ENCODE data around the gene LPCAT1. TPM values are rescaled to one million over a fixed set of nuclear protein-coding genes. Genes with fewer than 3 reads are reported as not detected.
A peak's percentile ranks its signal among the peaks of the same experiment; 100 is the strongest.
"Not testable (repeated sequence)": the region's sequence is repeated elsewhere in the genome, so short reads cannot be mapped to it uniquely, and the experiment has no call there.

The LPCAT1 gene
- total RNA-seq, 2 experiments from 2014 or later: 31.2 to 34.1 TPM

DNA sequence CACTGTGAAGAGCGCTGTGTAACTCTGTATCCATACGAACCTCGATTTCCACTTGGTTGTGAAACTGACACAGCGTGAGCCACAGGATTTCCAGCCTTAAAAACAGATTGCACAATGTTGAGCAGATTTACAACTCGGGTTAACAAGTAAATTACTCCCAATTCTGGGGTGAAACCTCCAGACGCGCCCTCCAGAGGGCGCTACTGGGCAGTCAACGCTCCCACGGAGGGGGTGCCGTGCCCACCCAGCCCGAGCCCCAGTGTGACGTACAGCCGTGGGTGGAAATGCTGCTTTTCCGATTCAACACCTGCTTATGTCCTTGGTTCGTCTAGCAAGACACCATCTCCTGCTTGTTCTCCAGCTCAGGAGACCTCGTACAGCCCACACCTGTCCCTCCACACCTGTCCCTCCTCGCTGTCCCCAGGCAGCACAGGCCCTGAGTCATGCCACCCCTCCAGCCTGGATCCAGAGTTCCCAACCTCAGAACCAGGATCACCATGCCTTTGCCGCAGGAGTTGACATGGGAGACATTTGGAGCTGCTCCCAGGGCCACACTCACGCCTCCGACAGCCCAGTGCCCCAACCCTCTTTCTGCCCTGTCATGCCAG, 44.1 kb downstream of the LPCAT1 start:
- Mint-ChIP-seq H3K27me3 (ENCODE audit: low read depth) (no peaks in the 10 kb centered on the region), H3K4me1 (ENCODE audit: low read depth) (peaks cover 4% of the 10 kb centered on the region), H3K27ac (no peak overlapping the region), H3K9me3 (no peaks in the 10 kb centered on the region), H3K36me3 (ENCODE audit: low read depth) (peaks cover 8% of the 10 kb centered on the region), H3K4me3 (no peak overlapping the region)
- CTCF ChIA-PET: interaction anchor here (0.6 to 1.9 kb wide), 12 partner anchors 13 to 354 kb away, joined by 3 to 13 read pairs (median 3); no protein-coding TSS in a partner anchor
- peak; percentile 48 for DNase-seq
- intact Hi-C loops (cut with micrococcal nuclease): loop anchor here (1.0 kb wide), 2 partner anchors 162 to 166 kb away; no protein-coding TSS in a partner anchor

DNA sequence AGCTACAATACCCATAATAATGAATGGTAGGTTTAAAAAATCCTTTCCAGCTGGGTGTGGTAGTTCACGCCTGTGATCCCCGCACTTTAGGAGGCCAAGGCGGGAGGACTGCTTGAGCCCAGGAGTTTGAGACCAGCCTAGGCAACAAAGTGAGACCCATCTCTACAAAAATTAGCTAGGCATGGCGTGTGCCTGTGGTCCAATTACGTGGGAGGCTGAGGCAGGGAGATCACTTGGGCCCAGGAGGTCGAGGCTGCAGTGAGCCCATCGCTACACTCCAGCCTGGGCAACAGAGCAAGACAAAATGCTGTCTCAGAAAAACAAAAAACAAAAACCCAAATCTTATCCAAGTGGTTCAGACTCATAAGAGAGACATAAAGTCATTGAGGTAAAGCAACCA, 44.7 kb downstream of the LPCAT1 start:
- H3K27me3 Mint-ChIP-seq (ENCODE audit: low read depth): no peaks in the 10 kb centered on the region
- DNase-seq: no peak
- peaks cover 12% of the 10 kb centered on the region for H3K36me3 Mint-ChIP-seq (ENCODE audit: low read depth)
- intact Hi-C loops (cut with micrococcal nuclease): loop anchor here (1.0 kb wide), 2 partner anchors 162 to 166 kb away; no protein-coding TSS in a partner anchor
- no peaks in the 10 kb centered on the region for H3K9me3 Mint-ChIP-seq
- no peak overlapping the region for H3K4me3 Mint-ChIP-seq
- H3K27ac Mint-ChIP-seq: no peak overlapping the region
- CTCF ChIA-PET: interaction anchor here (0.7 to 1.9 kb wide), 4 partner anchors 13 to 353 kb away, joined by 3 to 13 read pairs (median 6); no protein-coding TSS in a partner anchor
- H3K4me1 Mint-ChIP-seq (ENCODE audit: low read depth): peaks cover 4% of the 10 kb centered on the region

DNA sequence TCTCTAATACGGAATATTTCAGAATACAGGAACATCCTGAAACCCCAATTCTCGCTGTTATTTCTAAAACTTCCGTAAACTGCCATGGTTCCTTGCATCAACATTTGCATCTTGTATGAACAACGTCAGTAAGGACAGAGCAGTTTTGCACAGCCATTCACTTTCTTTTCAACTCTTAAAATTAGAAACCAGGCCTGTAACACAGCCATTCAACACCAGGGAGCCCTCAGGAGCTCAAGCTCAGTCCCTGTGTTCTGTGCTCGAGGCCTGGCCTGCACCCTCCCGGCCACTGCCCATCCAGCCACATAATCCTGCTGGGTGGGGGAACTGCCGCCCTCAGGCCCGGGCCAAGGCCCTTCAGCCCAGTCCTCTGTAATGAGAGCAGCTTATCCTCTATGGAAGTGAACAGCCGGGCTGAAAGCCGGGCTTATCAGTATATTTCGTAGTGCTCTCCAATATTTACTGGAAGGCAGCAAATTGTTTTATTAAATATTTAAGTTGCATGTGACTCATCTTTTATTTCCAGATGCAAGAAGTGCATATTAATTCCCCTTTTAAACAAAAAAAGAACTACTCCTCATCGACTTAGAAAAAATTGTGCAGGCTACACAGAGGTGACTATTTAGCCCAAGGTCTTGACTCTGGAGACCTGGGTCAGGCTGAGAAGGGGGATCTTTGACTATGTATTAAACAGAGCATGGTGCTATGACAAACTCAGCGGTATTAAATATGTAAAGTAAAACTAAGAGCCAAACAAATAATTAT, 45.3 kb downstream of the LPCAT1 start:
- no peaks in the 10 kb centered on the region for H3K27me3 Mint-ChIP-seq (ENCODE audit: low read depth)
- H3K36me3 Mint-ChIP-seq (ENCODE audit: low read depth): peaks cover 12% of the 10 kb centered on the region
- peaks cover 4% of the 10 kb centered on the region for H3K4me1 Mint-ChIP-seq (ENCODE audit: low read depth)
- CTCF ChIA-PET: interaction anchor here (0.7 to 1.9 kb wide), 5 partner anchors 14 to 353 kb away, joined by 3 to 13 read pairs (median 3); no protein-coding TSS in a partner anchor
- DNase-seq: no peak
- H3K27ac Mint-ChIP-seq: no peak overlapping the region
- intact Hi-C loops (cut with micrococcal nuclease): loop anchor here (1.0 kb wide), 2 partner anchors 163 to 167 kb away; no protein-coding TSS in a partner anchor
- H3K9me3 Mint-ChIP-seq: no peaks in the 10 kb centered on the region
- H3K4me3 Mint-ChIP-seq: no peak overlapping the region

DNA sequence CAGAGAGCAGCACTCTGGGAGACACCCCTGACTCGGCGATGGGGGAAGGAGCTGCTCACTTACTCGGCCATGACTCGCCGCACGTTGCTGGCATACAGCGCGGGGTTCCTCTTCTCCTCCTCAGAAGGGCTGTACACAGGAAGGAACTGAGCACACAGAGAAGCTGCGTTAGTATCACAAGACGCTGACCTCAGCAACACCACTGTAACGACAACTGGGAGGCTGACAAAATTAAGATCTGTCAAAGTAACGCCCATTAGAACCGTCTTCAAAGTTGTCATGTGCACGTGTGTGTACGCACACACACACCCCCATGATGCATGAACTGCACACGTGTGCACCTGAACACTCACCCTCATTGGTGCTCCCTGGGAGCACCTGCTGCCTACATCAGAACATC, 46.4 kb downstream of the LPCAT1 start:
- H3K27ac Mint-ChIP-seq: no peak overlapping the region
- H3K36me3 Mint-ChIP-seq (ENCODE audit: low read depth): peaks cover 12% of the 10 kb centered on the region
- no peaks in the 10 kb centered on the region for H3K9me3 Mint-ChIP-seq
- CTCF ChIA-PET: interaction anchor here (0.6 to 1.5 kb wide), 2 partner anchors 22 to 194 kb away, joined by 3 to 4 read pairs; no protein-coding TSS in a partner anchor
- peaks cover 4% of the 10 kb centered on the region for H3K4me1 Mint-ChIP-seq (ENCODE audit: low read depth)
- no peaks in the 10 kb centered on the region for H3K27me3 Mint-ChIP-seq (ENCODE audit: low read depth)
- intact Hi-C loops (cut with micrococcal nuclease): no loop called here
- no peak overlapping the region for H3K4me3 Mint-ChIP-seq
- no peak for DNase-seq

DNA sequence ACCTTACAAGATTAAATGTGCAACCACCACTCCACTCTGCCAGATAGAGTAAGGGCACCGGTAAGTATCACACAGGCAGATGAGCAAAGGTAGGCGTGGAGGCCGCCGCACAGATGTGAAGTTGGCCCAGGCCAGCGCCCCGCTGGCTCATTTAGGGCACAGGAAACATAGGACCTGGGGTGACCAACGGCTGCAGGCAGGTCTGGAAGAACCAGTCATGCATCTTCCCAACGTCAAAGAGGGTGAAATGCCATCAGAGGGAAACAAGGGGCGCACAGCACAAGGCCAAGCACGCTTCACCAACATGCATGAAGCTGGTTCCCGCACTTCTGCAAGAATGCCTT, 46.8 kb downstream of the LPCAT1 start:
- H3K27me3 Mint-ChIP-seq (ENCODE audit: low read depth): no peaks in the 10 kb centered on the region
- no peak overlapping the region for H3K4me3 Mint-ChIP-seq
- no peaks in the 10 kb centered on the region for H3K9me3 Mint-ChIP-seq
- peaks cover 13% of the 10 kb centered on the region for H3K36me3 Mint-ChIP-seq (ENCODE audit: low read depth)
- DNase-seq: no peak
- H3K27ac Mint-ChIP-seq: no peak overlapping the region
- peaks cover 4% of the 10 kb centered on the region for H3K4me1 Mint-ChIP-seq (ENCODE audit: low read depth)
- intact Hi-C loops (cut with micrococcal nuclease): no loop called here
- CTCF ChIA-PET: interaction anchor here (0.6 kb wide), 1 partner anchor 193 kb away, joined by 4 read pairs; no protein-coding TSS in a partner anchor

DNA sequence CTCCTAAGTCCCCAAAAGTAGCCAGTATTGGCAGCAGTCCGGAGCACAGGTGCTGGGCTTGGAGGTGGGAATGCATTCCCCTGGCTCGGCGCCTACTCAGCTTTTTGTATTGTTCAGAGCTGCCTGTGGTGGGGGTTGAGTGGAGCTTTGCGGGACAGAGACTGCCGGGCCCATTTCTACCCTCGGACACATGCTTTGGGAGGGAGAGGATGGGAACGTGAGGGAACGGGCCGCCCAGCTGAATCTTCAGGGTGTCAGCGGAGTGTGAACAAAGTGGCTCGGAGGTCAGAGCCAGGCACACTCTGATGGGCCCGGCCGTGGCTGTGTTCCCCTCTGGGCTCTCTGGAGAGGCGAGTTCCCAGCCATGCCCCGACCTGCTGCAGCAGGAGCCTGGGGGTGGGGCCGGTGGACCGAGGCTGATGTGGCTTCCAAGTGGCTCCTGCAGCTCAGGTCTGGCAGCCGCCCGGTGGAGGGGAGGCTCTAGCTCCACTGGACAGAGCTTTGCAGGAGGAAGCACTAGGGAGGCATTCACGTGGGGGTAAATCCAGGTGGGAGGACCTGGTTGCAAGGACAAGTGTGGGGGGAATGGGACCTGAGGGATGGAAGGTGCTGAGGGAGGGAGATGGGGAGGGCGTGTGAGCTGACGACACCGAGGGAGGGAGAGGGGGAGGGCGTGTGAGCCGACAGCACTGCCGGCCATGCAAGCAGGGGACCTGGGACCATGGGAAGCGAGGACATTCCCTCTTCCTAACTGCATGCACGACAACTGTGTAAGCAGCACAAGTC, 47.4 kb downstream of the LPCAT1 start:
- Mint-ChIP-seq H3K4me1 (ENCODE audit: low read depth) (peaks cover 4% of the 10 kb centered on the region), H3K27me3 (ENCODE audit: low read depth) (no peaks in the 10 kb centered on the region), H3K9me3 (no peaks in the 10 kb centered on the region), H3K36me3 (ENCODE audit: low read depth) (peaks cover 14% of the 10 kb centered on the region), H3K4me3 (no peak overlapping the region), H3K27ac (no peak overlapping the region)
- intact Hi-C loops (cut with micrococcal nuclease): no loop called here
- CTCF ChIA-PET: interaction anchor here (0.6 to 0.7 kb wide), 4 partner anchors 168 to 351 kb away, joined by 3 to 4 read pairs (median 4); no protein-coding TSS in a partner anchor
- no peak for DNase-seq

DNA sequence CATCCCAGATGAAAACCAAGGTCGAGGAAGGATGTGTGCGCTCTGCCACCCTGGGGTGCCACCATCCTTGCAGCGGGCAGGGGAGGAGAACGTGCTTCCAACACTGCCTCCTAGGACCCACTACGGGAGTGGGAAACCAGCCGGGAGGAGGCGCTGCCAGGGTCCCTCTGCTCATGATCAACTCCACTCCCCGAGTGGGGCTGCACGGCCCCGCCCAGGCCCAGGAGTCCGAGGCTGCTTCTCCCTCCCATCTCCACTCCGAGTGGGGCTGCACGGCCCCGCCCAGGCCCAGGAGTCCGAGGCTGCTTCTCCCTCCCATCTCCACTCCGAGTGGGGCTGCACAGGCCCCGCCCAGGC, 48.2 kb downstream of the LPCAT1 start:
- intact Hi-C loops (cut with micrococcal nuclease); H3K27ac Mint-ChIP-seq; H3K27me3 Mint-ChIP-seq (ENCODE audit: low read depth); H3K4me3 Mint-ChIP-seq; H3K9me3 Mint-ChIP-seq; DNase-seq; H3K4me1 Mint-ChIP-seq (ENCODE audit: low read depth): not testable (repeated sequence)
- peaks cover 14% of the 10 kb centered on the region for H3K36me3 Mint-ChIP-seq (ENCODE audit: low read depth)
- CTCF ChIA-PET: interaction anchor here (0.8 to 1.3 kb wide), 2 partner anchors 118 to 170 kb away, joined by 3 read pairs; no protein-coding TSS in a partner anchor

DNA sequence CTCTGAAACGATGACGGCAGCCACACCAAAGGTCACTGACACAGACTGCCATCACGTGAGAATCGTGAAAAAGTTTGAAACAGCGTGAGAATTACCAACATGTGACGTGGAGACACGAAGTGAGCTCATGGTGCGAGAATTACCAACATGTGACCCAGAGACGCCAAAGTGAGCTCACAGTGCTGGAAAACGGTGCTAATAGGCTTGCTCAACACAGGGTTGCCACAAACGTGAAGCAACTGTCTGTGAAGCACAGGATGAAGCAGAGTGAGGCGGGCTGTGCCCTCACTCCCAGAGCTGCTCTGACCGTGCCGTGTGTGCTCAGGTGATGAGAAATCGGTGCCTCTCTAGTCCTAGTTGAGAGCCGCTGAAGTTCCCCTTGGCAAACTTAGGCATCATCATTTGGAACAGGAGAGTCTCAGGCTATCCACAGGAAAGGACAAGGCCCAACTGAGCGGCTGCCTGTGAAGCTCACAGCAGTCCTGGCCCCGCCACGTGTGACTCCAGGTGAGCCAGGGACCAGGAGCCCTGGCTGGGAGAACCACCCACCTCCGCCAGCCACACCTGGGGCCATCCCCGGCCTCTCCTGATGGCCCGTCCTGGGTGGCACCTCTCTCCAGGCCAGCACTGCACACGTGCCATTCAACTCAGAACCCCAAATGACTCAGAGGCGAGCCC, 48.8 kb downstream of the LPCAT1 start:
- Mint-ChIP-seq H3K4me3 (no peak overlapping the region), H3K27me3 (ENCODE audit: low read depth) (no peaks in the 10 kb centered on the region), H3K4me1 (ENCODE audit: low read depth) (peaks cover 3% of the 10 kb centered on the region), H3K36me3 (ENCODE audit: low read depth) (peaks cover 13% of the 10 kb centered on the region), H3K27ac (no peak overlapping the region), H3K9me3 (no peaks in the 10 kb centered on the region)
- no peak for DNase-seq
- CTCF ChIA-PET: interaction anchor here (0.7 to 1.3 kb wide), 5 partner anchors 24 to 170 kb away, joined by 3 read pairs; no protein-coding TSS in a partner anchor
- intact Hi-C loops (cut with micrococcal nuclease): loop anchor here (5.0 kb wide), 1 partner anchor 308 kb away; no protein-coding TSS in a partner anchor

DNA sequence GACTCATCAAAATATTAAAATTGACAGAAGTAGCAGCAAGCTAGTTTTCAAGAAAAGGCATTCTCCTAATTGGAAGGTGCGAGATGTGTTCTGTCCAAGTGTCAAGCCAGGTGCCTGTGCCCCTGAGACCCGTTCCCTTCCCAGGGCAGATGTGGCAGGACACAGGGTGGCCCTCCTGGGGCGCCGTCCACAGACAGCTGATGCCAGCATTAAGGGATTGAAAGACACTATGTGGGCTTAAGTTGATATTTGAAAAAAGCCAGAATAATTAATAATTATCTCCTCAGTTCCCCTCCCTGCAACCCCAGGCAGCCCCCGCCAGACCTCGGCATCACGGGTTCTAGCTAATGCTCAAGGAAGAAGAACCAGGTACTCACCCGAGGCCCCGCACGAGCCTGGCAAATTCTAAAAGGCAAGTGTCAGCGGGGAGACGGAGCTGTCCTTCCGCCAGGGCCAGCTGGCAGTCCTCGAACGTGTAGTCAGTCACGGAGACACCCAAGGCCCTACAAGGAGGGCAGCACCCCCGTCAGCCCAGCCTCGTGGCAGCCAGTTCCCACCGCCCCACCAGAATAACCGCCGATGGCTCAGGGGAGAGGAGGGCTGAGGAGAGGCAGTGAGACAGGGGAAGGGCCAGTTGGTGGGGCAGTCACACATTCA, 49.4 kb downstream of the LPCAT1 start:
- CTCF ChIA-PET: interaction anchor here (0.7 to 1.0 kb wide), 3 partner anchors 25 to 126 kb away, joined by 3 read pairs; no protein-coding TSS in a partner anchor
- no peak overlapping the region for H3K4me3 Mint-ChIP-seq
- peaks cover 6% of the 10 kb centered on the region for H3K4me1 Mint-ChIP-seq (ENCODE audit: low read depth)
- DNase-seq: no peak
- H3K27me3 Mint-ChIP-seq (ENCODE audit: low read depth): no peaks in the 10 kb centered on the region
- intact Hi-C loops (cut with micrococcal nuclease): loop anchor here (5.0 kb wide), 1 partner anchor 307 kb away; no protein-coding TSS in a partner anchor
- H3K27ac Mint-ChIP-seq: no peak overlapping the region
- peaks cover 13% of the 10 kb centered on the region for H3K36me3 Mint-ChIP-seq (ENCODE audit: low read depth)
- H3K9me3 Mint-ChIP-seq: no peaks in the 10 kb centered on the region

DNA sequence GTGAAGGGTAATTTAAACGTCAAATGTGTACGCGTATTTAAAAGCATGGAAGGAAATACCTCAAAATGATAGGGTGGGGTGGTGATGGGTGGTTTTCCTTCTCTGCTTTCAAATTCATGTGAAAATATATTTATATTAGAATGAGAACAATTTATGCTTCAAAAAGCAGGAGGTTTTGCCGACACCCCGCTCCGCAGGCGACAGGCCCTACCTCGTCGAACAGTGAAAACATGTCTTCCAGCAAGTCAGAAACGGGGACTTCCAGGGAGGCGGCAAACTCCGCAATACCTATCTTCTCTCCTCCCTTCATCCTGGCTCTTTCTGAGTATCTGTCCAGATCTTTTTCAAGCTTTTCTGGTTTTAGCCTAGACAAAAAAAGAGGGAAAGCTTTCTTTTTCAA, 50.0 kb downstream of the LPCAT1 start:
- Mint-ChIP-seq H3K9me3 (no peaks in the 10 kb centered on the region), H3K27ac (no peak overlapping the region), H3K4me1 (ENCODE audit: low read depth) (peaks cover 6% of the 10 kb centered on the region), H3K4me3 (no peak overlapping the region), H3K27me3 (ENCODE audit: low read depth) (no peaks in the 10 kb centered on the region), H3K36me3 (ENCODE audit: low read depth) (peaks cover 13% of the 10 kb centered on the region)
- intact Hi-C loops (cut with micrococcal nuclease): loop anchor here (5.0 kb wide), 1 partner anchor 306 kb away; no protein-coding TSS in a partner anchor
- CTCF ChIA-PET: no interaction called here
- no peak for DNase-seq
